GM18508 (cell line): ENCODE results near the gene MBD6.

ENCODE experiments used
- ATAC-seq: cut with Tn5 transposase; IDR thresholded peaks from one replicate; pipeline ENCODE4 v1.9.1; 2021; ENCODE audit warnings: moderate number of reproducible peaks; ENCODE audit not compliant: insufficient read depth, unreplicated experiment

Gene MBD6

GRCh38 chr12:57522011-57522886 is at the start of gene MBD6:
MBD6 (plus strand) TSS chr12:57522824; CDS start chr12:57524304, 1,480 bp downstream.
- ATAC-seq, result peak; percentile 24

- no peak for ATAC-seq
Observed at GRCh38 chr12:57473392-57473791, 49.2 kb upstream of the MBD6 start.

DNA sequence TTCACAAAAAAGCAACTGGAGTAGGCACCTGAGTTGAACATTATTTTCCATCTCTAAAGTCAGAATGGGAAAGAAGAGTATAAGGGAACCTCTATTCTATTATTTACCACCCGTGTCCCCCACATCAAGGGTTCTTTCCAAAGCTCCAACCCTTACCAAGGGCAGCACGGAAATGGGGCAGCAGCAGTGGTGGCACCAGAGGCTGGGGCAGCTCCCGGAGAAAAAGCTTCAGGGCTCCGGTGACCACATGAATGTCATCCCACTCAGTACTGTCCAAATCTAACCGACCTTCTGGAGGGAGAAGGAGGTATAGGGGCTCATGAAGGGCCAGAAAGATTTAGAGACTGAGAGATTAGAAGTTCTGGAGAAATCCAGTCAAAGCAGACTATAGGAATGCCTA is 48.7 kb upstream of the MBD6 start:
- ATAC-seq, result no peak

DNA sequence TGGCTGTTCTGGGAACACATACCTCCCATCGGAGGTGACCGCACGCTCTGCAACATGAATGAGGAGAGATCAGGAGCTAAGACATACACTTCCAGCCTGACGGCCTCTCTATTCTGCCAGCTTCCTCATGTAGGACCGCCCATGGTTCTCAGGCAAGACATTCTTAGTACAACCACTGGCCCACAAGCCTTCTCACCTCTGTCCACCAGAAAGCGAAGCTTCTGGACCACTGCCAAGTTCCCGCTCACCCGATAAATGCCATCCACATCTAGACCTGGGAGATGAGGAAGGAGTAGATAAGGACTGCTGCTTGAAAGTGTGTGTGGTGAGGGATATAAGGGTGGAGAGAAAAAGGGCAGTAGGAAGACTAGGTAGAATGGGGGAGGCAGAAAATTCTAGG is 48.2 kb upstream of the MBD6 start:
- ATAC-seq, result no peak

DNA sequence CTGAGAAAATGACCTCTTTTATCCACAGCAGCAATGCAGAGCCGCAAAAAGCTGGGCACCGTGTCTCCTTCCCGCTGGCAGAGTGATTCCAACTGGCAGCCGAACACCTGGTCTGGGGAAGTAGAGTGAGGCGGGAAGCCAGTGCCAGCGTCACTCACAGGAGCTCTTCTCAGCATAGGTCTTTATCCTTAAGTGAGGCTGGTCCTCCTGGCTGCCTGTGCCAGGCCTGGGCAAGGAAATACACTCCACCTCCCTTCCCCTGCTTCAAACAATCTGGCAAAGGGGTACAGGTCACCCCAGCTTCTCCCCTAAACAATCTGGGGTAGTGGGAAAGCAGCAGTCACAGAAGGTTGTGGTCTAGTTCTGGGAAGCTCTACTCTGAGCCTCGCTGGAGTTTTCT is 47.8 kb upstream of the MBD6 start:
- no peak for ATAC-seq

GRCh38 chr12:57475271-57476161 is 47.1 kb upstream of the MBD6 start:
- no peak for ATAC-seq

DNA sequence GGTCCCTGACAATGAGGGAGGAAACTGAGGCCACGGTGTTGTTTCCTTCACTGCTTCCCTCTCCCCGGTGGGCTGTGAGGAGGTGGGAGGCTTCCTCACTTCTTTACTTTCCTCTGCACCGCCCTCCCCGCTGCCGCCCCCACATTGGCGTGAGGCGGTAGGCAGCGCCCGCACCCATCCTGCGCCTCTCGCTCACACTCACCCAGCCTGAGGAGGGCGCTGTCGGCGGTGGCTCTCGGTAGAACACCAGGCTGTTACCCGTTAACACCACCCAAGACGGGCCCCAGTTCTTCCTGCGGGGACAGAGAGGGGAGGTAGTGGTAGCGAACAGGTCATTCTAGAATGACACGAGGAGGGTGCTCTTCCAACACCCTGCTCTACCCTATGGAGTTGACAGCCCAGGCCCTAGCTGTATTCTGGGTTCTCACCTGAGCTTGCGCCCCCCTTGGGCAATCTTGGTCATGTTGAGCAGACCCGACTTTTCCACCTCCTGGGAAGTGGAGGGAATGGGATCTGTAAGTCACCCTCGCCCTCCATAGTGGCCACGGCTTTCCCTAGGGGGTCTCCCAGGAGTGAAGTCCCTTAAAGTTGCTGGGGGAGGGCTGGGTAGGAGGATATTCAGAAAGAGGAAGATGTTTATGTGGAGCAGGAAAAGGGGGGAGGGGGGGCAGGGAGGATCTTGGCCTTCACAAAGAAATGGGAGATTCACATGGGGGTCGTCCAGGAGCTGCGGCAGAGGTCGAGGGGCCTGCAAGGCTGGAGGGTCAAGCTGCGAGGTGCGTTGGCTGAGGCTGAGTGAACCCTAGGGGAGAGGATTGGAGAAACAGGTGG is 46.2 kb upstream of the MBD6 start:
- ATAC-seq, result no peak

GRCh38 chr12:57476993-57477709 is 45.5 kb upstream of the MBD6 start:
- no peak for ATAC-seq

DNA sequence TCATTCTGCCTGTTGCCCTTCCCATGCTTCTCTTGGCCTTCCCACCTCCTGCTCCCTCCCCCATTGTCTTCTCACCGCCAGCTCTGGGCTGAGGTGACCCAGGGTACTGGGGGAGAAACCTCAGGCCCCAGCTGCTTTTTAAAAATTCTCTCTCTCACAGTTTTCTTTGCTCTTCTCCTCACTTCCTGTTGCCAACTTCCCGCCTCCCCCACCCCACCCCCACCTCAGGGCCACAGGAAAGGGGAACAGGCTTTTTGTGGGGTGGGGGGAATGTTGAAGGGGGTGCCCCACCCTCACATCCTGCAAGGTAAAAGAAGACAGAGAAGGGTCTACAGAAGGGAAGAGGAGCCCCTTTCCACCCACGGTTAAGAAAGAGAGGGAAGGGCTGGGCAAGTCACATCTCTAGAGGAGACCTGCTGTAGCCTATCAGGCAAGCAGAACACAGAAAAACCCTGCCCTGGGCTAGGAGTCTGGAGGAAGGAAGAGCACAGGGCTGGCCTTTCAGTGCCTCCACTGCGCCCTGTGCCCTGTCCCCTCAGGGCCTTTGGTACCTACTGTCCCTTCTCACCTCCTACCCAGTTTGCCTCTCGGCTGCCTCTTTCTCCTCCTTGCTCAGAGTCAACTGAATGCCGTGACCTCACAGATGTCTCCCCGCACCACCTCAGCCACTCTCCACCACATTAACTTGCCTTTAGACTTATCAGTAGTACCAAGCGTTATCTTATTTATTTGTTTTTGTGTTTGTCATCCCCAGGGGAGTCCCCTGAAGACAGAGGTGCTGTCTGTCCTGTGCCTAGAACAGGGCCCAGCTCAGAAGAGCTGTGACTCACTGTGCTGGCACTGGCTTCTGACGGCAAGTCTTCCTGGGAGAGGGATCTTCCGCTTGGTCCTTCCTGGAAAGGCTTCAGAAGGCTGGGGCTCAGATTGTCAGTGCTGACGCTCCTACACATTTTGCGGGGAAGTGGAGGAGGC is 44.6 kb upstream of the MBD6 start:
- no peak for ATAC-seq

DNA sequence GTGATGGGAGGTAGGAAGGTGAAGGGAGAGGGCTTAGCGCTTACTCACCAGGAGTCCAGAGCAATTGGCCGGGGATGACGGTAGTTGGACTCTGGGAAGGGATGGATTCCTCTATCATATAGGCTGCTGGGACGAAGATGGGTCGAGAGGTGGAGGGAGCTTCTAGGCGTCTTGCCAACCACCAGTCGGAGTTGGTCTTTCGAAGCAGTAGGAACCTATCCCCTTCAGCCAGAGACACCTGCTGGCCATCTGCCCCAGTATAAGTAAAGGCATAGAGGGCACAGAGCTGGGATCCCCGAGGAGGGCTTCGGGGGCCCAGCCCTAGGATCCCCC is 43.6 kb upstream of the MBD6 start:
- ATAC-seq, result no peak

DNA sequence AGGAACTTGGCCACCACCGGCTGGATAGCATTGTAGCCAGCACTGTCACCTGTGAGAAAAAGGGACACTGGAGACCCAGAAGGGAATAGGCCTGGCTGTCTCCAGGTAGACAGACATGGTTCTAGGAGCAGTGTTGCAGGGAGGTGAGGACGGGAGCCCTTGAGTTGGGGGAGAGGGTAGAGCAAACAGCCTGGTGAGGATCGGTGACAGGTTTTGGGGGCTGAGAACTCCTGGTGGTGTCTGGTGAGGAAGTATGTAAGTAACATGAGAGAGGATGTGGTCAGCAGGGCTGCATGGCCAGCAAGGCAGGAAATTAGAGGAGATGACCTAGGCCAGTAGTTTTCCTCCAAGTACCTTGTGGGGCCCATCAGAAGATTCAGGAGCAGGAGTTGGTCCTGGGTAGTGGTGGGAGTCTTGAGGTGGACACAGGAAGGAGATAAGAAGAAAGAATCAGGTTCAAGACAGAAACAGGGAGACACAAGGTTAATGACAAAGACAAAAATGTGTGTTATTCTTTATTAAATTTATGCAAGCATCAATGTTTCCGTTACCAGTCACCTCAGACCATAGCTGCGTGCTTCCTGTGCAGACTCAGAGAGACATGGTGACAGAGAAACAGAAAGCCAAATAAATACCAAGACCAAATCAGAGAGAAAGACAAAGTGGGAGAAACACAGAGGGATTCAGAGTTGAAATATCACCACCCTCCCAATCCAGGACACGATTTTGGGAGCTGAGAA is 43.1 kb upstream of the MBD6 start, which contains the start of gene ARHGAP9:
Gene ARHGAP9, minus strand, starts transcription at position 491 of the 740 bp plus-strand sequence. Its CDS starts 460 bp downstream, at position 31.
- no peak for ATAC-seq

DNA sequence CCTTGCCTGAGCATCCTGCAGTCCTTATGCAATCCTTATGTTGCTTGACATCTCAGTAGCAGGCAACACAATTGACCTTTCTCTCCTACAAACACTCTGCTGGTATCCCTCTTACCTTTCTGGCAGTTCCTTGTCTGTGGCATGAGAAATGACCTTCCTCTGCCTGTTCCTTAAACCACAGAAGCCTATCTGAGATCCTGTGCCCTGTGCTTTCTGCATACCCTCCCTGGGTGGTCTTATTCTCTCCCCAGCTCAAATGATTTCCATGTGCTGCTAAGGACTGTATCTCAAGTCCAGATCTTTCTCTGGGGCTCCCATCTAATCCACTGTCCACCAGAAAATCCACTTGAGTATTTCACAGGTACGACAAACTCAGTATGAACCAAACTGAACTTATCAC is 41.0 kb upstream of the MBD6 start:
- ATAC-seq, result no peak

DNA sequence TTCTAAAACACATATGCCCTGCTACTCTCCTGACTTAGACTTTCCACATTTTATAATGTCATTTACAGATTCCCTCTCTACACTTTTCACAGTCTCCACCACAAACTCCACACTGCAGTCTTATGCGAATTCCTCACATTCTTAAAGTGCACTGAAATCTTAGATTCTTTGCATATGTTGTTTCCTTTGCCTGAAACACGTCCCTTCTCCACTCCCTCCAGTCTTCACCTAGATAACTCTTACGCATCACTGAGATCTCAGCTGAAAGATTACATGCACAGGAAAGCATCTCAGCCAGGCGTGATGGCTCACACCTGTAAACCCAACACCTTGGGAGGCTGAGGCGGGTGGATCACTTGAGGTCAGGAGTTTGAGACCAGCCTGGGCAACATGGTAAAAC is 39.2 kb upstream of the MBD6 start:
- ATAC-seq, result no peak

GRCh38 chr12:57485695-57486094 is 36.9 kb upstream of the MBD6 start:
- no peak for ATAC-seq

GRCh38 chr12:57487055-57487596 is 35.5 kb upstream of the MBD6 start:
- no peak for ATAC-seq

DNA sequence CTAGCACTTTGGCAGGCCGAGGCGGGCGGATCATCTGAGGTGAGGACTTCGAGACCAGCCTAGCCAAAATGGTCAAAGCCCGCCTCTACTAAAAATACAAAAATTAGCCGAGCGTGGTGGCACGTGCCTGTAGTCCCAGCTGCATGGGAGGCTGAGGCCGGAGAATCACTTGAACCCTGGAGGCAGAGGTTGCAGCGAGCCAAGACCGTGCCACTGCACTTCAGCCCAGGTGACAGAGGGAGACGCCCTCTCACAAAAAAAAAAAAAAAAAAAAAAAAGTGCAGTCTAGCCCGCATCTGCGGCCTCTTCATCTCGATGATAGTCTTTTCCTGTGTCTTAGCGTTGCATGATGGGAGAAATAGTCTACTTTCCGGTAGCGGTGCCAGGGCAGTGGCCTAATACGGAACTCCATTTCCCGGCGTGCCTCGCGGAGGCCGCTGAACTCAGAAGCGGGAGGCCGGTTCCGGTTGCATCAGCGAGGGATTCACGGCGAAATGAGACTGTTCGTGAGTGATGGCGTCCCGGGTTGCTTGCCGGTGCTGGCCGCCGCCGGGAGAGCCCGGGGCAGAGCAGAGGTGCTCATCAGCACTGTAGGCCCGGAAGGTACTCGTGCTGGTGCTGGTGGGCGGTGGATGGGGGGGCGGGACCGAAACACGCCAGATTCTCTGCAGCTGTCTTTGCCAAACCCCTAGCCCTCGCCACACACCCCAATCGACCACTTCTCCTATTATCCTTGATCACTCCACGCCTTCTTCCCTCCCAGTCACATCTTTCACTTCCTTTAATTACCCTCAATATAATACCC is 34.8 kb upstream of the MBD6 start, which contains the start of gene MARS1:
Gene MARS1, plus strand, starts transcription at position 472 of the 805 bp plus-strand sequence. Its CDS starts 23 bp downstream, at position 495.
- peak; percentile 90 for ATAC-seq
